Stimulated activated naive CD8-positive, alpha-beta T cell treated with anti-CD3 and anti-CD28 coated beads, Interleukin-15, amount 100 ng/mL, for 72 hours (primary cell): ENCODE data around the gene NKD2.
A peak's percentile ranks its signal among the peaks of the same experiment; 100 is the strongest.
"Not testable (repeated sequence)": the region's sequence is repeated elsewhere in the genome, so short reads cannot be mapped to it uniquely, and the experiment has no call there.

Experiments
- ATAC-seq: fragments of 150-1000 bp; cut with Tn5 transposase; 2 replicates; pipeline ENCODE4 v1.10.0; 2021; ENCODE audit warnings: mild to moderate bottlenecking, moderate library complexity
- DNase-seq, 2 donors: peaks; one replicate each; pipeline ENCODE4 v3.0.0; 2021 to 2022
- H3K27ac Mint-ChIP-seq, 2 donors: one replicate each; pipeline ENCODE4 v1.8.0; 2022; ENCODE audit warnings: mild to moderate bottlenecking in 2 of 2, mixed read lengths in 2 of 2, moderate library complexity in 2 of 2
- H3K27me3 Mint-ChIP-seq: one replicate; pipeline ENCODE4 v1.8.0; 2022; ENCODE audit warnings: mixed read lengths
- H3K4me1 Mint-ChIP-seq: one replicate; pipeline ENCODE4 v1.8.0; 2022; ENCODE audit warnings: mild to moderate bottlenecking, mixed read lengths
- H3K4me3 Mint-ChIP-seq, 2 donors: one replicate each; pipeline ENCODE4 v1.8.0; 2022; ENCODE audit warnings: mild to moderate bottlenecking in 2 of 2, mixed read lengths in 2 of 2, moderate library complexity in 1 of 2
- H3K9me3 Mint-ChIP-seq, 2 donors: one replicate each; pipeline ENCODE4 v1.8.0; 2022; ENCODE audit warnings: mixed read lengths in 2 of 2

The NKD2 gene

DNA sequence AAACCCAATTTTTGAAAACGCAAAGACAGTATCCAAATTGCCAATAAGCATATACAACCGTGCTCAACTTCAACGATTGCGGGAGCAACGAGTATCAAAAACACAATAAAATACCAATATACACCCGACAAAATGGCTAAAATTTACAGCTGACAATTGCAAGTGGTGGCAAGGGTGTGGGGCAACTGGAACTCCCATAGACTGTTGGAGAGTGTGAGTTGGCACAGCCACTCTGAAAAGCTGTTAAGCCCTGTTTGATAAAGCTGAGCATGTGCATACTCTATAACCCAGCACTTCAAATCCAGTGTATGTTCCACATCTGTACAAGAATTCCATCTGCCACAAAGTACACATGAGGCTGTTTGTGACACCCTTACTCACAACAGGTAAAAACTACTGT lies 20.3 kb upstream of the NKD2 start:
- H3K4me1 Mint-ChIP-seq, result peaks cover 19% of the 10 kb centered on the region

DNA sequence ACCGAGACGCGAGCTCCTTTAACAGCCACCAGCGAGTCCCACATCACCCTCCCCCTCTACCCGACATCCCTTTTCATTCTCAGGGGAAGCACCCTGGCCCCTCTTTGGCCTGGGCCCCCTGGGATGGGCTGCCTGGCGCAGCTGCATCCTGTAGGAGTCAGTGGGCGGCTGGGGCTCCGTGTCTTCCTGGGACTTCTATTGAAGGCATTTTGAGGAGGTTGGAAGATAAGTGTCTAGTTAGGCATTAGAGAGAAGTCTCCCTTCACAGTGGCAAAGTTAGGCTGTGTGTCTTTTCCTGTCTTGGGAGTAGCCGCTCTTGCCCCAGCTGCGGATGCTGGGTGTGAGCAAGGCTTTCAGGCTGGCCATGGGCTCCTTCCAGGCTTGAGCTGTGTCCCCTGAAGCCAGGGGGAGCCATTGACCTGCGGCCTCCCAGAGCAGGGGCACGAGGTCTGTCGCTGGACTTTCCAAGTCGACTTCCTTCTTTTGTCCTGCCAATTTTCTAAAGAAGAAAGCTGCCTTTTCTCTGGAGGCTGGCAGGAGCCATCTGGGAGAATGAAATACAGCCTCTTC lies 18.6 kb upstream of the NKD2 start:
- H3K4me1 Mint-ChIP-seq, result peaks cover 8% of the 10 kb centered on the region
- H3K4me3 Mint-ChIP-seq, result no peak overlapping the region
- peaks cover 78% of the 10 kb centered on the region for H3K27me3 Mint-ChIP-seq
- no peak overlapping the region for H3K27ac Mint-ChIP-seq
- H3K9me3 Mint-ChIP-seq, result peaks cover 5 to 10% of the 10 kb centered on the region in 2 donors
- ATAC-seq (no peak), DNase-seq (no peak)

More for the DNA sequence above, 20.3 kb upstream of the NKD2 start:
- Mint-ChIP-seq H3K4me3 (no peak overlapping the region), H3K27ac (no peak overlapping the region), H3K9me3 (peaks cover 14 to 28% of the 10 kb centered on the region in 2 donors), H3K27me3 (peaks cover 92% of the 10 kb centered on the region)
- ATAC-seq, result no peak
- no peak for DNase-seq

DNA sequence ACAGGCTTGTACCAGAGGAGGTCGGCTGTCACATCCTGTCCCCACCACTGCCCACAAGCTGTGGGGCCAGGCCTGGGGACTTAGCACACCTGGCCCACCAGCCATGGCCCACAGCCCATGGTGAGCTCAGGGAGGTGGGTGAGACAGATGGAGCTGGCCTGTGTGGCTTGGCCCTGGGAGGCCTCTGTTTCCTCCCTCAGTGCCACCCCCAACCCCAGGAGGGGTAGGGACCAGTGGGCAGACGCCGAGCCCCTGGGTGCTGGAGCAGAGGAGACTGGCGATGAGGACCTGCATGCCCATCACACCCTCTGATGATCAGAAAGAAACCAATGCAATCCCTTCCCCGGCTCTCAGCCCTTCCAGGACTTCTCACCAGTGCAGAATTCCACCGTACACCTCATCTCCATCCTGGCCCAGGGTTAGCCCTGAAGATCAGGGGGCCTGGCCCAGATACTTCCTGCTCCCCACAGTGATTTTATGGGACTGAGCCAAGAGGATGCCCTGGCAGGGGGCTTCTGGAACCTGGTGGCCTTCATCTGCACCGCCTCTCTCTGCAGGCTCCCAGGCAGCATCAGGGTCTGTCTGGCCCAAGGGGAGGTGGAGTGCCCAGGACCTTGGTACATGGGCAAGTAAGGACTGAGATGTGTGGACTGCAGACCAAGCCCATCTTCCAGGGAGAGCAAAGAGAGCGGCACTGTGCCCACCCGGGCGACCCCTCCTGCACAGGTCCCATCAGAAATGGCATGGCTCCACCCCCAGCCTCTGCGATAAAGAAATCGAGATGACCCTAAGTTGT lies 16.9 kb upstream of the NKD2 start:
- ATAC-seq (peak; percentile 15), DNase-seq (no peak)
- peaks cover 64% of the 10 kb centered on the region for H3K27me3 Mint-ChIP-seq
- peaks cover 0 to 5% of the 10 kb centered on the region in 2 donors for H3K9me3 Mint-ChIP-seq
- H3K4me1 Mint-ChIP-seq, result peaks cover 17% of the 10 kb centered on the region
- H3K27ac Mint-ChIP-seq, result peak overlapping the region in 1 of 2 donors; percentile 27
- no peak overlapping the region for H3K4me3 Mint-ChIP-seq

DNA sequence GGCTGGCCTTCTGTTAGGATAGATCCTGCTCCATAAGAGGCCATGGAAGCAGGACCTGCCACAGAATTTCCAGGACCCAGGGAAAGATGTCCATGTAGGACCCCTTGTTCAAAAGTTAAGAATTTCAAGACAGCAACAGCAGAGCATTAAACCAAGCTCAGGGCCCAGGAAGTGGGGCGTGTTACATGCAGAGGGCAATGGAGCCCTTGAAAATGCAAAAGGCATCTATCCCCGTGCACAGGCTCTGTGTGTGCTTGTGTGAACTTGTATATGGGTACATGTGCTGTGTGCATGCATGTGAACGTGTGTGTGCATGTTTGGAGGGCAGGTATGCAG lies 14.4 kb upstream of the NKD2 start:
- DNase-seq, result no peak
- ATAC-seq, result no peak
- peaks cover 26% of the 10 kb centered on the region for H3K4me1 Mint-ChIP-seq
- H3K27ac Mint-ChIP-seq, result no peak overlapping the region
- no peak overlapping the region for H3K4me3 Mint-ChIP-seq
- no peaks in the 10 kb centered on the region for H3K9me3 Mint-ChIP-seq
- peaks cover 43% of the 10 kb centered on the region for H3K27me3 Mint-ChIP-seq

DNA sequence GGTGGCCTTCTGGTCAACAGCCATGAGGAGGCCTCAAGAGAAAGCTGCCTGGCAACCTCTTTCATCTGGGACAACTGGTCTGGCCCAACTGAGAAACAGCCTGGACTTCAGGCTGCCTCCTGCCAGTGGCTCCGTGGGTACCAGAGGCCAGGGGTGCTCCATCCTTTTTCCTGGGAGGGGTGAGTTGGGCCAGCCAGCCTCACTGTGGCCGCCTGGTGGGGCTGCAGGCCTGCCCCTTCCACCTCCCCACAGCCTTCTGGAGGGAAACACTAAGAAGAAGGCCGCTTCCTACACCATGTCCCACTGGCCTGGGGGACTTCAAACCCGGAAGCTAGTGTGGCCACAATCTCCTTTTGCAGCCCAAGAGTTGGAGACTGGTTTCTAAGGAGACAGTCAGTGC lies 13.8 kb upstream of the NKD2 start:
- ATAC-seq, result no peak
- Mint-ChIP-seq H3K27me3 (peaks cover 39% of the 10 kb centered on the region), H3K27ac (no peak overlapping the region), H3K4me3 (no peak overlapping the region), H3K4me1 (peaks cover 23% of the 10 kb centered on the region), H3K9me3 (no peaks in the 10 kb centered on the region)
- DNase-seq, result no peak

DNA sequence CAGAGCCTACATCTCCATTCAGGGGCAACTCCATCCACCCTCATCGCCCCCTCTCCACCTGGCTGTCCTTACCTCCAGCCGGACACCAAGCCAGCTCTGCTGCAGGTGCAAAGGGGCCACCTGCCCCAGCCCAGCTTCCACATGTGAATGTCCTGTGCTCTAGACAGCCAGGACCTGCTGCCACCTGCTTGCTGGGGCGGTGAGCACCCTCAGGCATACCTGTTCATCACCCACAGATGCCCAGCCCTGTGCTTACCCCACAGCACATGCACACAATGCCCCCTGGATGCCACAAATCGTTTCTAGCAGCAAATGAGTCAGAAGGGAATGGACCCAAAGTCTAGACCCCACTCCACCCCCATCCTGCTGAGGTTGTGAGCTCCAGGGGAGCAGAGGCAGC lies 13.3 kb upstream of the NKD2 start:
- peaks cover 19% of the 10 kb centered on the region for H3K4me1 Mint-ChIP-seq
- H3K27me3 Mint-ChIP-seq, result peaks cover 36% of the 10 kb centered on the region
- DNase-seq, result no peak
- H3K4me3 Mint-ChIP-seq, result no peak overlapping the region
- H3K9me3 Mint-ChIP-seq, result no peaks in the 10 kb centered on the region
- ATAC-seq, result no peak
- H3K27ac Mint-ChIP-seq, result peak overlapping the region in 1 of 2 donors; percentile 74

DNA sequence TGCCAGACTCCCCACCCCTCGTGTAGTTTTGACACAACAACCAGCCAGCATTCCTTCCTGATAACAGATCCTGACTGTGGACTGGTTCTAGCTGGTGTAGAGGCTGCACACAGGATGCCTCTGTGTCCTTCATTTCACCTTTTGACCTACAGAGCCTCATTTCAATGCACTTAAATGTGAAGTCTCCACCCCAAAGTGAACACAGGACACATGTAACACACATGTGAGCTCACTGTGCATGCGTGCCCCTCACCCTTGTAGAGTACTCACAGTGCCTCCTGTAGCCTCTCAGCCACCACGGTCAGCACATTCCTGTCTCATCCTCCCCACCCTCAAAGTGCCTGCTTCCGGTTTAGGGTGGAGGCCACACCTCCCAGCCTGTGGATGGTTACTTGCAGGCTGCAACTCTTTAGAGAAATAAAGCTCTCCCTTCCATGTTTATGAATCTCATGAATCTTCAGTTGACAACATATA lies 11.6 kb upstream of the NKD2 start:
- Mint-ChIP-seq H3K27me3 (peaks cover 34% of the 10 kb centered on the region), H3K4me3 (peak overlapping the region; percentile 63 to 73), H3K4me1 (peaks cover 25% of the 10 kb centered on the region), H3K9me3 (no peaks in the 10 kb centered on the region), H3K27ac (no peak overlapping the region)
- DNase-seq, result no peak
- peak; percentile 78 for ATAC-seq

DNA sequence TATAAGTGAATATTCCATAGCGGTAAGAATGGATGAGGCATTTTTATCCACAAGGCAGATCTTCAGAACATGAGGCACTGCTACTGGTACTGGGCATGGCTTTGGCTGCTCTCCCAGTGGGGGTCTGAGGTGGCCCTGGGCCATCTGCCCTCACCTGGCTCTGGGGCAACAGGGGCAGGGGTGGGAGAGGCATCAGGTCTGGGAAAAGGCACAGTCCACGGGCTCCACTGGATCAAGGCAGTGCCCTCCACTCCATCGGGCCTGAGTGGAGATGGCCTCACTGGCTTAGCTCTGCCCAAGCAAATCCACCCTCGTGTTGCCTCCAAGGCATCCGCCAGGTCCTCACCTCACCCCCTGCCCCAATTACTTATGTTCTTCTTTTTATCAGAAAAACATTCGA lies 10.9 kb upstream of the NKD2 start:
- Mint-ChIP-seq H3K27me3 (peaks cover 31% of the 10 kb centered on the region), H3K4me3 (no peak overlapping the region), H3K4me1 (peaks cover 32% of the 10 kb centered on the region), H3K9me3 (no peaks in the 10 kb centered on the region), H3K27ac (no peak overlapping the region)
- DNase-seq (no peak), ATAC-seq (no peak)

DNA sequence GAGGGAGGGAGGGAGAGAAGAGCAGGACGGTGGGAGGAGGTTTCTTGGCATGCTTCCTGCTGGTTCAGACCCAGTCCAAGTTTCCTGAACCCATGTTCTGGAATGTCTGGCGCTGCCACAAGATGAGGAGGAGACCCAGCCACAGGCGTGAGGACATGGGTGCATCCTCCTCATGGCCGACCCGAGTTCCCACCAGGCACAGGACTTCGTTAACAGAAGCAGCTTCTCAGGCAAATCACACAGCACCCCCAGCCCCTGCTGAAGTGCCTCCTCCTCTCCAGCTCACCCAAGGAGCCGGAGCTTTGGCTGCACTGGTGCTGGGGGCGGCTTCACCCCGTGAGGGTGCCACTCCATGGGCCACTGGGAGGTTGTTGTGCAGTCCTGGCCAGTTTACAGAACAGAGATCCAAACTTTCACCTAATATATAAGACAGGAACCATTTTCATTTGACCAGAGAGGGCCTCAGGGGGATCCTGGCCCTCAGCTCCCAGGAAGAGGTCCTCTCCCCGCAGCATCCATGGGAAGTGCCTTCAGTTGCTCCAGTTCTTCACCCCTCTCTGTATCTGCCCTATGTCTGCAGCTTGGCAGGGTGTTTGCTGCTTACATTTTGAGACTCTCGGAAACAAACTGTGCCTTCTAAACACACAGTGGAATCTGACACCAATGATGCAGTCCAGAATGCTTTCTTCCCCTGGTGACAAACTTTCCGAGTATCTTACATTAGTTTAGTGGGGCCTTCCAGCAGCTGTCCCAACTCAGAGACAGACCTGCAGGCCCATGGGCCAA lies 10.2 kb upstream of the NKD2 start:
- no peak for ATAC-seq
- DNase-seq, result no peak
- Mint-ChIP-seq H3K4me1 (peaks cover 39% of the 10 kb centered on the region), H3K27me3 (peaks cover 30% of the 10 kb centered on the region), H3K9me3 (no peaks in the 10 kb centered on the region), H3K4me3 (no peak overlapping the region), H3K27ac (no peak overlapping the region)

DNA sequence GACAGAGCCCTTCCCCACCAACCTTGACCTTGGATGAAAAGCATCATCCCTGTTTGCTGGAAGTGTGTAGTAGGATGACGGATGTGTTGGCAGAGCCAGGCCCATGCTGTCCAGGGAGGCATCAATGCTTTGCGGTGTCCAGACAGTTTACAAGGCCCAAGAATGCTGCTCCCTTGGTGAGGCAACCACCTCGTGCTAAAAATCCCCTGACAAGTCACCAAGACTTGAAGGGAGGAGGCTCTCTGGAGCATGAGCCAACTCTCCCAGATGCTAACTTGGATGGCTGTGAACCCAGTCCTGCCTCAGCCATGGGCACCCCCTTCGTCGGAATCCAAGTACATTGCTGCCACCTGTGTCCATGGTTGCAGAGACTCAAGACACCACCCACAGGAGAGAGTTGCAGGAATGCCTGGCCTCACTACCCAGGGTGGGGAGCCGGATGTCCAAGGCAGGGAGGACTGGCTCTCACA lies 9.5 kb upstream of the NKD2 start:
- peaks cover 34% of the 10 kb centered on the region for H3K27me3 Mint-ChIP-seq
- peak overlapping the region in 1 of 2 donors; percentile 17 for H3K27ac Mint-ChIP-seq
- H3K9me3 Mint-ChIP-seq, result no peaks in the 10 kb centered on the region
- no peak overlapping the region for H3K4me3 Mint-ChIP-seq
- ATAC-seq (no peak), DNase-seq (no peak)
- H3K4me1 Mint-ChIP-seq, result peaks cover 45% of the 10 kb centered on the region

DNA sequence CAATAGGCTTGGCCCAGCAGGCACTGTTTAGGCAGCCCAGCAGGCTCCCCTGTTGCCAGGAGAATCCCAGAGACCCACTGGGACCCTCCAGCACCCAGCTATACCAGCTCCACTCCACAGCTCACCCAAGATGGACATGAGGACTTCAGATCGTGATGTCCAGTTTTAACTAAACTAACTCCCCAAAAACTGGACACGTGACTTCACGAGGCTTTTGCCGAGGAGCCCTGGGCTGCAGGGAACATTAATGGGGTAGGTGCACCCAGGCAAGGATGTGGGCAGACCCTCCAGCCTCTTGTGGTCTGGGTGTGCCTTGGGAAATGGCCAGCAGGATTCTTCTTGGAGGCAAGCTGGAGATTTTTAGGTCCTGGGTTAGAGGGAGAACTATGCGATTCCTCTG lies 8.9 kb upstream of the NKD2 start:
- Mint-ChIP-seq H3K4me3 (no peak overlapping the region), H3K27me3 (peaks cover 41% of the 10 kb centered on the region), H3K4me1 (peaks cover 52% of the 10 kb centered on the region), H3K27ac (no peak overlapping the region), H3K9me3 (no peaks in the 10 kb centered on the region)
- ATAC-seq (no peak), DNase-seq (no peak)

DNA sequence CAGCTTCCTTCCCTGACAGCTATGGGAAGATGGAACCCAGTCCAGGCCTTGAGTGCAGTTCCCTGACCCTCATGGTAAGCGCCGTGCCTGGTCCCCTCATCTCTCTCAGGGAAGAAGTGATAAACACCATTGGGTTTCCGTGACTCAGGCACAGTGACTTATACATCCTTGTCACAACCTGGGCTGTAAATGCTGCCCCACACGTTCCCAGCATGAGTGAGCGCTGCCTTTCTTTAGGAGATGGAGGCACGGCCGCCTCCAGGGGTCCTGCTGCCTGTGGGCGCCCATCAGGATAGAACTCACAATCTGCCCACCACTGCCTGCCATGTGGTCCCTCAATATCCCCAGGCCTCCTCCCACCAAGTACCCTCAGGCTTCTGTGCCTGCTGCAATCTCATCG lies 8.3 kb upstream of the NKD2 start:
- no peak for ATAC-seq
- Mint-ChIP-seq H3K4me1 (peaks cover 53% of the 10 kb centered on the region), H3K27ac (no peak overlapping the region), H3K4me3 (no peak overlapping the region), H3K9me3 (no peaks in the 10 kb centered on the region), H3K27me3 (peaks cover 44% of the 10 kb centered on the region)
- DNase-seq, result no peak

DNA sequence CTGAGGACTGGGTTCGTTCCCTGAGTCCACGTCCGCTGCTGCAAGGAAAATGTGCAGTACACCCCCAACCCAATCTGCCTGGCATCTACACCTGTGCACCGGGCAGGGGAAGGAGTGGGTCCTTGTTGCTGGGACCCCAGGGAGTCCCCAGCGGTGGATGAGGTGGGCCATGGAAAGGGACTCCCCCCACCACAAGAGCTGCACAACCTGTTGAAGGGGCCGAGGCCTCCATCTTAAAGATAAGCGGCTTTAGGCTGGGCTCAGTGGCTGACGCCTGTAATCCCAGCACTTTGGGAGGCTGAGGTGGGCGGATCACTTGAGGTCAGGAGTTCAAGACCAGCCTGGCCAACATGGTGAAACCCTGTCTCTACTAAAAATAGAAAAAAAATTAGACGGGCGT lies 7.8 kb upstream of the NKD2 start:
- not testable (repeated sequence) for ATAC-seq, H3K9me3 Mint-ChIP-seq, H3K4me3 Mint-ChIP-seq, H3K27ac Mint-ChIP-seq
- Mint-ChIP-seq H3K4me1 (peaks cover 57% of the 10 kb centered on the region), H3K27me3 (peaks cover 49% of the 10 kb centered on the region)
- peak in 1 of 2 donors; percentile 6 for DNase-seq

DNA sequence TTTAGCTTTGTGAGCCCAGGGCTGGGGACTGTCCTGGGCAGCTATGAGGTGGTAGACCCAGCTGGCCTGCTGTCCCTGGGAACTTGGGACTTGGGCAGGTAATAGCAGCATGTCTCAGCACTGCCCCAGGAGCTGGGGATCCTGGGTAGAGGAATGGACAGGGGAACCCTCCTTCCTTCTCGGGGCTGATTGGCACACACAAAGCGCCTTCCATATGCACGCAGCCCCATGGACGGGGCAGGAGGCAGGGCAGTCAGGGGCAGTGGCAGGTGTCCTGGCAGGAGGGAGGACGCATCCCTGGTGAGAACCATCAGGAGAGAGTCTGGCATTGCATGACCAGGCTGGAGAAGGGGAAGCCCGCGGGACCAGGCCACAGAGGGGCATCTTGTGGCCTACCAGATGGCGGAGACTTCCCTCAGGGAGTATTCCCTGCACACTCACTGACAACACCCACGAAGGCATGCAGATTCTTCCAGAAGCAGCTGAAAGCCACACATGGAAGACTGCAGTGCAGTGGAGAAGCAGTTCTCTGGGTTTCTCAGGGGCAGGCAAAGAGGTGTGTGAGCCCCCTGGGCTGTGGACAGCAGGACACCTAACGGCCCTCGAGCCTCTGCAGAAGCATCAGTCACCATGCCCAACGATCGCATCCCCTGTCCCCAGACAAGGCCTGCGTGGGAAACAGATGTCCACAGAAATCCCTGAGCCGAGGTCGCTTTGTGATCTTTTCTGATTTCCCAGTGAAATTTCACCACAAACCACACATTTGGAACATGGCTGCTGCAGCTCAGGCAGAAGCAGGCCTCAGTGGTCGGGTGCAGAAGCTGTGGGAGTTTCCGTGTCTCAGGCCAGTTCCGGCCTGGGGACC lies 7.0 kb upstream of the NKD2 start:
- H3K4me3 Mint-ChIP-seq, result no peak overlapping the region
- H3K27me3 Mint-ChIP-seq, result peaks cover 57% of the 10 kb centered on the region
- peak in 1 of 2 donors; percentile 8 for DNase-seq
- H3K27ac Mint-ChIP-seq, result no peak overlapping the region
- no peak for ATAC-seq
- H3K4me1 Mint-ChIP-seq, result peaks cover 53% of the 10 kb centered on the region
- H3K9me3 Mint-ChIP-seq, result no peaks in the 10 kb centered on the region

DNA sequence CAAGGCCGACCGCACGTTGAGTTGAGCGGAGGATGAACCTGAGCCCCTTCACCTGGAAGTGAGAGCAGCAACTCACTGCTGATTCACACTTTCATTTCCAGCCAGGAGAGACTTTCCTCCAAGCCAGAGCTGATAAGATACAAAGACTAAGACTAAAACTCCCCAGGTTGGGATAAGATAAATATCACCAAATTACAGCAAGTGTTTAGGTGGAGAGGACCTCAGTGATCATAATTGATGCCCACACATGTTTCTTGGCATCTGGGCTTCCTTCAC lies 6.4 kb upstream of the NKD2 start:
- ATAC-seq (no peak), DNase-seq (no peak)
- Mint-ChIP-seq H3K27me3 (peaks cover 62% of the 10 kb centered on the region), H3K9me3 (no peaks in the 10 kb centered on the region), H3K4me1 (peaks cover 48% of the 10 kb centered on the region), H3K4me3 (no peak overlapping the region), H3K27ac (no peak overlapping the region)
